Ureter (tissue), 1 donor: Measurements from ENCODE around the gene SEPTIN14. TPM values are rescaled to one million over a fixed set of nuclear protein-coding genes. Genes with fewer than 3 reads are reported as not detected.
"Not testable (repeated sequence)": the region's sequence is repeated elsewhere in the genome, so short reads cannot be mapped to it uniquely, and the experiment has no call there.

Experiments
- DNase-seq: peaks from one replicate; pipeline ENCODE4 v3.0.0-alpha.2; 2020; ENCODE audit warnings: low spot score
- total RNA-seq: library from RNA; stranded (reverse); gene quantifications from one replicate; pipeline ENCODE4 v1.2.4, GENCODE V29; 2023
- donor health status: DM: yes; HTN: yes; CAD: no.

SEPTIN14 gene
- total RNA-seq, 1 donor from 2014 or later: not detected

DNA sequence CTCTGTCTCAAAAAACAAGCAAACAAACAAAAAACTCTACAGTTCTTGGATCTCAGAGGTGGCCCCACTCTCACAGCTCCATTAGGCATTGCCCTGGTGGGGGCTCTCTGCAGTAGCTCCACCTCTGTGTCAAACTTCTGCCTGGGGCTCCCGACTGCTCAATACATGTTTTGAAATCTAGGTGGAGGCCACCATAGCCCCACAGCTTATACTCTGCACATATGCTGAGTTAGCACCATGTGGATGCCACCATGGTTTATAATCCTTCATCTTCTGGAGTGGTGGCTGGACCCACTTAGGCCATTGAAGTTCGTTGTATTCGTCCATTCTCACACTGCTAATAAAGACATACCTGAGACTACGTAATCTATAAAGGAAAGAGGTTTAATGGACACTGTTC is 78.4 kb downstream of the SEPTIN14 start:
- DNase-seq: no peak

DNA sequence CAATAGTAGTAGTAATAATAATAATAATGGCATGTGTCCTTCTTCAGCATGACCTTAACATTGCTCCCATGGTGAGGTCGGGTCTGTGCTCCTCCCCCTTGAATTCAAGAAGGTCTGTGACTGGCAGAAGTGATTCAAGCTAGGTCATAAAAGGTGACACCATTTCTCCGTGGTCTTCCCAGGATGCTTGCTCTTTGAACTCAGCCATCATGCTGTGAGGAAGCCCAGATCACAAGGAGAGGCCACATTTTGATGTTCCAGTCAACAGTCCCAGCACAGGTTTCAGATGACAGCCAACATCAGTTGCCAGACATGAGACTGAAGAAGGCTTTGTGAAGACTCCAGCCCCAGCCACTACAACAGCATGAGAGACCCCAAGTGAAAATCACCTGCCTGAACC is 83.9 kb downstream of the SEPTIN14 start:
- no peak for DNase-seq

DNA sequence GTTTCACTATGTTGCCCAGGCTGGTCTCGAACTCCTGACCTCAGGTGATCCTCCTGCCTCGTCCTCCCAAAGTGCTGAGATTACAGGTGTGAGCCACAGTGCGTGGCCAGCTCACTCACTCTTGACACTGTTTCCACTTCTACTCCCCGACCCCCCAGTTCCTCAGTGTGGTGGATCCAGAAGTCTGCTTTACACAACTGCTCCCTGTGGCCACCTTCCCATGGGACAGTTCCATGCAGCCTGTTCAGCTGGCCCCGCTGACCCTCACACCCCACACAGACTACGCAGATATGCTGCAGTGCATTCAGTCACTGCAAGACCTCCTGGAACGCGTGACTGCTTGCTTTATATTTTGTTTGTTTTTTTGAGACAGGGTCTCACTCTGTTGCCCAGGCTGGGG is 86.4 kb downstream of the SEPTIN14 start:
- DNase-seq: no peak

GRCh38 chr7:55775051-55775420 is 87.5 kb downstream of the SEPTIN14 start:
- no peak for DNase-seq

- DNase-seq: peak; percentile 48
Measured at GRCh38 chr7:55774327-55775050, 88.1 kb downstream of the SEPTIN14 start.

DNA sequence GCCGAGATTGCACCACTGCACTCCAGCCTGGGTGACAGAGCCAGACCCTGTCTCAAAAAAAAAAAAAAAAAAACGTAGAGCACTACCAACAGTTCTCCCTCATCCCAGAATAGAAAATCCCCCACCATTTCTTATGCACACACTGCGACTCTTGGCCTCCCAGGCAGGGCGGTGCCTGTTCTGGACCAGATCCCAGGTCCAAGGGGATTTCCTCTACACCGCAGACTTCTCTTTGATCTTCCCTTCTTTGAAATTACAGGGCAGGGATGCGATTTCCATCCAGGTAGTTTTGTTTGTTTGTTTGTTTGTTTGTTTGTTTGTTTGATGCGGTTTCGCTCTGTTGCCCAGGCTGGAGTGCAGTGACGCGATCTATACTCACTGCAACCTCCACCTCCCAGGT is 91.8 kb downstream of the SEPTIN14 start:
- no peak for DNase-seq

DNA sequence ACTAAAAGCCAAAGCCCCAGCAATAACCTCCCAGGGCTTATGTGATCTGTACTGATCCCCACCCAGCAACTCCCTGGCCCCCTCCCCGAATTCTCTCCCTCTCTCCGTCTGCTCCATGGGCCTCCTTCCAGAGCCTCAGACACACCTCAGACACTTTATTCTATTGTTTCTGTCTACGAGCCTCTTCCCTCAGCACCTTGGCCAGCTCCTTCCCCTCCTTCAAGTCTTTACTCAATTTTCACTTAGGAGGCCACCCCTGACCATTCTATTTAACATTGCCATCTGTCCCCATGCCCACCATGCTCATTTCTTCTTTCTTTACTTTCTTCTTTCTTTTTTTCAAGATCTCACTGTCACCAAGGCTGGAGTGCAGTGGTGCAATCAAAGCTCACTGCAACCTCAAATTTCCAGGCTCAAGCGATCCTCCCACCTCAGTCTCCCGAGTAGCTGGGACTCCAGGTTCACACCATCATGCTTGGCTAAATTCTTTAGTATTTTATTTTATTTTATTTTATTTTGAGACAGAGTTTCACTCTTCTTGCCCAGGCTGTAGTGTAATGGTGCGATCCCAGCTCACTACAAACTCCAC is 109.2 kb downstream of the SEPTIN14 start:
- DNase-seq: not testable (repeated sequence)

- DNase-seq: not testable (repeated sequence)
Measured at GRCh38 chr7:55744706-55745105, 117.8 kb downstream of the SEPTIN14 start.

Other genes with a start within 250 kb of the SEPTIN14 start
- gene ZNF713, start 24.7 kb upstream of the SEPTIN14 start, total RNA-seq: 4.2 TPM
- gene MRPS17, start 89.1 kb upstream of the SEPTIN14 start, total RNA-seq: 13.1 TPM
- gene NIPSNAP2, start 101.8 kb upstream of the SEPTIN14 start, total RNA-seq: 66.6 TPM
- gene PSPH, start 188.7 kb upstream of the SEPTIN14 start, total RNA-seq: 17.1 TPM
- 121 TPM for gene CCT6A, start 189.0 kb upstream of the SEPTIN14 start, total RNA-seq
- 165 TPM for gene SUMF2, start 201.5 kb upstream of the SEPTIN14 start, total RNA-seq
- gene PHKG1, start 230.2 kb upstream of the SEPTIN14 start, total RNA-seq: 3.1 TPM
- 283 TPM for gene CHCHD2, start 243.7 kb upstream of the SEPTIN14 start, total RNA-seq